Measurements from ENCODE around the gene SYNE4.

SYNE4 gene

DNA sequence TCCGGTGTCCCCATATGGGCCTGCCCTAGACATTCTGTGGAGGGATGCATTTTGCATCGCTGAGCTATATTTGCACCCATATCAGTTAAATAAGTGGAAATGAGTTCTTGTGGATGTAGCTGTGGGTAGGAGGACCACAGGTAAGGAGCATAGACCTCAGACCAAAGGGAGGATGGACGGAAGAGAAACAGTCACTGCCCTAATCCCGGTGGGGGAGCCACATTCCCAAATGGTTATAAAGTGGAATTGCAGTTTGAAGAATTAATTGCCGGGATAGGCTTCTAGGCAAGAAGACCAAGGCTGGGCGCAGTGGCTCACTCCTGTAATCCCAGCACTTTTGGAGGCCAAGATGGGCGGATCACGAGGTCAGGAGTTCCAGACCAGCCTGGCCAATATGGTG is 11.8 kb downstream of the SYNE4 start:
- TF ChIP-seq, protein P1, sequence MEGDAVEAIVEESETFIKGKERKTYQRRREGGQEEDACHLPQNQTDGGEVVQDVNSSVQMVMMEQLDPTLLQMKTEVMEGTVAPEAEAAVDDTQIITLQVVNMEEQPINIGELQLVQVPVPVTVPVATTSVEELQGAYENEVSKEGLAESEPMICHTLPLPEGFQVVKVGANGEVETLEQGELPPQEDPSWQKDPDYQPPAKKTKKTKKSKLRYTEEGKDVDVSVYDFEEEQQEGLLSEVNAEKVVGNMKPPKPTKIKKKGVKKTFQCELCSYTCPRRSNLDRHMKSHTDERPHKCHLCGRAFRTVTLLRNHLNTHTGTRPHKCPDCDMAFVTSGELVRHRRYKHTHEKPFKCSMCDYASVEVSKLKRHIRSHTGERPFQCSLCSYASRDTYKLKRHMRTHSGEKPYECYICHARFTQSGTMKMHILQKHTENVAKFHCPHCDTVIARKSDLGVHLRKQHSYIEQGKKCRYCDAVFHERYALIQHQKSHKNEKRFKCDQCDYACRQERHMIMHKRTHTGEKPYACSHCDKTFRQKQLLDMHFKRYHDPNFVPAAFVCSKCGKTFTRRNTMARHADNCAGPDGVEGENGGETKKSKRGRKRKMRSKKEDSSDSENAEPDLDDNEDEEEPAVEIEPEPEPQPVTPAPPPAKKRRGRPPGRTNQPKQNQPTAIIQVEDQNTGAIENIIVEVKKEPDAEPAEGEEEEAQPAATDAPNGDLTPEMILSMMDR (IDR thresholded peaks at IDR 0.05): no peak

DNA sequence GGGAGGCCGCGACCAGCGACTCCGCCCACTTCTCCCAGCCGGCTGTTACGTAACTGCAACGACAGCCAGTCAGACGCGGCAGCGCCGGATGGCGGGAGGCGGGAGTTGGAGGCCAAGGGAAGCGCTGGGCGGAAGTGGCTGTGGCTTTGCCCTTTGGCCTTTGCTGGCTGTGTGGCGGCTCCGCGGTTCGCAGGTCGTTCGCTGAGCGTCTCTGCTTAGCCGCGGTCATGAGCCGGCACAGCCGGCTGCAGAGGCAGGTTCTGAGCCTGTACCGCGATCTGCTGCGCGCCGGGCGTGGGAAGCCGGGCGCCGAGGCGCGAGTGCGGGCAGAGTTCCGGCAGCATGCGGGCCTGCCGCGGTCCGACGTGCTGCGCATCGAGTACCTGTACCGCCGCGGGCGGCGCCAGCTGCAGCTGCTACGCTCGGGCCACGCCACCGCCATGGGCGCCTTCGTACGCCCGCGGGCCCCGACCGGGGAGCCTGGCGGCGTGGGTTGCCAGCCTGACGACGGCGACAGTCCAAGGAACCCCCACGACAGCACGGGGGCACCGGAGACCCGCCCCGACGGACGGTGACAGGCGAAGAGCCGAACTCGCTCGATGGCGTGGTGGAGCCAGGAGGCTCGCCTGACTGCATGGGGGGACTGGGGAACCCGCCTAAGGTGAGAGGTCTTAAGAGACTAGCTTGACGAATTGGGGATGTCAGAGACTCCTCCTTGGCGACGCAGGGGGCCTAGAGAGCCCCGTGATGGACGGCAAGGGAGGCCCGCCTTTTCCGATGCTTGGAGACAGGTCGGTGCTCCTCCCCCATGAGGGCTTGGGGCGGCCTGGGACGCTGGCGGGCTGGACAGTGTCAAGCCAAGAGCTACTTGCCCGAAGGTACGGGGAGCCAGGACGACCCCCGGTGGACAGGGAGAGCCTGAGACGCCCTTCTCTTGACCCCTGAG is 13.3 kb downstream of the SYNE4 start, which contains the start of gene SDHAF1:
Gene SDHAF1, plus strand, starts transcription at position 141 of the 946 bp plus-strand sequence. Its CDS starts 87 bp downstream, at position 228.
- TF ChIP-seq, protein P1 (IDR thresholded peaks at IDR 0.05): no peak

DNA sequence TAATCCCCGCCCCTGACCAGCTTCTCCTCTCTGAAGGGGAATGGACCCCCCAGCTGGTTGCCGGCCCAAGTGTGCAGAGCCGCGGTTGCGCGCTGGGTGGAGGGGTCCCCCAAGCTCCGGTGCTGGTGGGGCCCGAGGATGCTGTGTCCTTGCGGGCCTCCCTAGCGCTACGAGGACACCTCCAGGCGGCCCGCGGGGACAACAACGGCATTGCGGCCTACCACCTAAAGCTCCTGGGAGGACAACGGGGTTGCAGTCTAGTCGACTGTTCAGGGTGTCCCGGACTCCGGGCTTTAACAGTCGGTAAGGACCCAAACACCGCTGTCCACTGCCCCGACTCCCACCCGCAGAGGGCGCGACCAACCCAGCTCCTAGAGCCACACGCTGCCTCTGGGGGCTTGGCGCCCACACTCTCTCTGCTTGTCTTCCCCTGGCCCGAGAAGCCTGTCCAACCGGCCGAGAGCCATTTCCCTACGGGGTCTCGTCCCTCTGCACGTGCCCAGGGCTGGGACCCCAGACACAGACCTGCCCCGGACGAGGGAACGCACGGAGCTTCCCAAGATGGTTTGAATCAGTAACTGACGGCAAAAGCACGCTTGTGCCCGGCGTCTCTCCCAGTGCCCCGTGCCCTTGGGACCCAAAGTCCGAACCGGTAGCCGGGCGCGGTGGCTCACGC is 14.6 kb downstream of the SYNE4 start:
- TF ChIP-seq, protein P1 (IDR thresholded peaks at IDR 0.05): no peak

DNA sequence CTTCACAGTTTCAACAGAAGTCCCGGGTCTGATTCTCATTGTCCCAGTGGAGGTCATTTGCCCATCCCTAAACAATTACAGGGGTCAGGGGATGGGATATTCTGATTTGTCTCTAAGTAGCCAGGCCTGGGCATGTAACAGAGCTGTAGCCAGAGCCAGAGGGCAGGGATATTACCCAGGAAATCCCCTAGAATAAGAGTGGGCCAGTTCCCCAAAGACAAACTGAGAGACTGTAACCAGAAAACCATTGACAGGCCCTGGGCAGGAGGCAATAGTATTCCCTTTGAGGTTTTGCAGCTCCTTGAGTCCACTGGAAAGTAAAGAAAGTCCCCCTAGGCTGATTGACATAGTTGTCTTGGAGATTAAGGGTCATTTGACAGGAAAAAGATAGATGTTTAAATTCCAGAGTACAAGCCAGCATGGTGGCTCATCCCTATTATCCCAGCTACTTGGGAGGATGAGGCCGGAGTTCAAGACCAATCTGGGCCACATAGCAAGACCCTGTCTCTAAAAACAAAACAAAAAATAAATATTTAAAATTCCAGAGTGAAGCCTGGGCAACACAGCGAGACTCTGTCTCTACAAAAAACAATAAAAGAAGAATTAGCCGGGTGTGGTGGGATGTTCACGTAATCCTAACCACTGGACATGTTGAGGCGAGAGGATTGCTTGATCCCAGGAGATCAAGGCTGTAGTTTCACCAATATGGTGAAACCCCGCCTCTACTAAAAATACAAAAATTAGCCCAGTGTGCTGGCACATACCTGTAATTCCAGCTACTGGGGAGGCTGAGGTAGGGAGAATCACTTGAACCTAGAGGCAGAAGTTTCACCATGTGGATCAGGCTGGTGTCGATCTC is 15.5 kb downstream of the SYNE4 start:
- TF ChIP-seq, protein P1 (IDR thresholded peaks at IDR 0.05): no peak

DNA sequence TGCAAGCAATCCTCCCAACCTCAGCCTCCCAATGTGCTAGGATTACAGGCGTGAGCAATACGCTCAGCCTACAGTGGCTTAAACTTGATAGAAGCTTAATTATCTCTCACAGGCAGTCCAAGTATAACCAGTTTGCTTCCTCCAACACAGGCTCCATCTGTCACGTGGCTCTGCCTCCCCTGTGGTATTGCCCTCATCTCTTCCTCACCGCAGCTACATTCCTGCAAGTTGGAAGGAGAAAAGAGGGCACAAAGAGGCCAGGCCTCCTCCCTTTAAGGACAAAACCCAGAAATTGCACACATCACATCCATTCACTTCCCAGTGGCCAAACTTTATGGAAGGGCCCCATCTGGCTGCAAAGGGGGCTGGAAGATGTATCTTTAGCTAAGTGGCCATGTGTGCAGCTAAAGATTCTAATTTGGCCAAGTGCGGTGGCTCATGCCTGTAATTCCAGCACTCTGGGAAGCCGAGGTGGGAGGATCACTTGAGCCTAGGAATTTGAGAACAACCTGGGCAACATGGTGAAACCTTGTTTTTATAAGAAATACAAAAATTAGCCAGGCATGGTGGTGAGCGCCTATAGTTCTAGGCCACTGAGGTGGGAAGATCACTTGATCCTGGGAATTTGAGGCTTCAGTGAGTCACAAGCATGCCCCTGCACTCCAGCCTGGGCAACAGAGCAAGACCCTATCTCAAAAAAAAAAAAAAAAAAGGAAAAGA is 16.7 kb downstream of the SYNE4 start:
- TF ChIP-seq, protein P1 (IDR thresholded peaks at IDR 0.05): no peak

DNA sequence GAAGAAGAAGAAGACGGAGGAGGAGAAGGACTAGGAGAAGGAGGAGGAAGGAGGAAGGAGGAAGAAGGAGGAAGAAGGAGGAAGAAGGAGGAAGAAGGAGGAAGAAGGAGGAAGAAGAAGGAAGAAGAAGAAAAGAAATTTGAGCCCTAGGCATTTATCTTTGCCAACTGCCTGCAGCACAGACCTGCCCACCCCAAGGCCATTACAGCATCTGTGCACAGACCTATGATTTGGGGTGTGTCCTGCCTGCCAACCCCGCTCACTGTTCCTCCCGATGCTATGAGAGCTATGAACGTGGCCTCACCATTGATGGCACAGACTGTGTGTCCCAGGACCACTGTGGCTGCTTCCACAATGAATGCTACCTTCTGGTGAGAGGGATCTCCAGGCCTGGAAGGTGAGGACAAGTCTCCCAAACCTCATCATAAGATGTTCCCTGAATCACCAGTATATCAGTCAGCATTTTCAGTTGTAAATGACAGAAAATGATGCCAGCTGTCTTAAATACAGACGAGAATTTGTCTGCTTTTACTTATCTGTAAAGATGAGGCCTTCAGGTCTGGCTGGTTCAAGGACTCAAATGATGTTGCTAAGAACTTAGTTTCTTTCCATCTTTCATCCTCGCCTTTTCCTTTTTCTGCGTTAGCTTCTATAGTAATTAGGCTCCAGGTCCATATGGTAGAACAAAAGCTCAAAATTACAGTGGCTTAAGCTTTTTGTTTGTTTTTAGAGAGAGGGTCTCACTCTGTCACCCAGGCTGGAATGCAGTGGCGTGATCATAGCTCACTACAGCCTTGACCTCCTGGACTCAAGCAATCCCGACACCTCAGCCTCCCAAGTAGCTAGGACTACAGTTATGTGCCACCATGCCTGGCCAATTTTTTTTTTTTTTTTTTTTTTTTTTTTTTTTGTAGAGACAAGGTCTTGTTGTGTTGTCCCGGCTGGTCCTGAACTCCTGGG is 17.6 kb downstream of the SYNE4 start:
- TF ChIP-seq, protein P1 (IDR thresholded peaks at IDR 0.05): no peak

Data from LNCAP (cell line).